Colonic mucosa (tissue), 4 donors: ENCODE data around the gene PRSS36. TPM values are rescaled to one million over a fixed set of nuclear protein-coding genes. Genes with fewer than 3 reads are reported as not detected.
"Not testable (repeated sequence)": the region's sequence is repeated elsewhere in the genome, so short reads cannot be mapped to it uniquely, and the experiment has no call there.

Experiments used
- DNase-seq: peaks from one replicate; pipeline ENCODE4 v3.0.0-alpha.2; 2020
- H3K27ac ChIP-seq: fragments of 200-600 bp; one replicate; pipeline ENCODE4 v1.8.0; 2021
- H3K27me3 ChIP-seq: fragments of 200-600 bp; one replicate; pipeline ENCODE4 v1.8.0; 2021
- H3K36me3 ChIP-seq: fragments of 200-600 bp; one replicate; pipeline ENCODE4 v1.8.0; 2021
- H3K4me1 ChIP-seq: fragments of 200-600 bp; one replicate; pipeline ENCODE4 v1.8.0; 2021; ENCODE audit warnings: mild to moderate bottlenecking
- H3K4me3 ChIP-seq: fragments of 200-600 bp; one replicate; pipeline ENCODE4 v1.8.0; 2021
- H3K9ac ChIP-seq, 2 donors: one replicate each; pipeline ENCODE4 v1.7.0; 2013; ENCODE audit warnings: control low read depth in 2 of 2, low read depth in 2 of 2, low read length in 2 of 2
- H3K9me3 ChIP-seq: fragments of 200-600 bp; one replicate; pipeline ENCODE4 v1.8.0; 2021
- CTCF ChIP-seq: fragments of 200-600 bp; IDR thresholded peaks from one replicate; pipeline ENCODE4 v1.8.0; 2022; ENCODE audit warnings: antibody characterized with exemption, mild to moderate bottlenecking
- intact Hi-C: fragments of 100-400 bp; cut with DNase I; formaldehyde crosslinking; loops from one replicate; pipeline ENCODE4 v1.14.1; 2022
- total RNA-seq, 2 donors: library from RNA; stranded (reverse); fragmentation: NEBNext Ultra II Directional in 1 of 2; extraction: Animal tissue kit (Norgen Biotek cat#: 25700) in 1 of 2; gene quantifications; one replicate each; pipeline ENCODE4 v1.2.1, GENCODE V29; 2021
- donor health status: healthy.
- donor health status: DM: no; HTN: no; CAD: no.
- donor health status: DM: no; HTN: no; CAD: no.

The PRSS36 gene
- total RNA-seq = 1 to 10 TPM; 3.6 to 6.4 TPM

GRCh38 chr16:31149894-31150890, at the start of gene PRSS36:
PRSS36 (minus strand) TSS chr16:31150066; CDS start chr16:31150035, 31 bp downstream.
- intact Hi-C loops = loop anchor here (10.0 kb wide), 2 partner anchors 55 to 165 kb away; partner anchors contain the start of genes HSD3B7 and VKORC1

GRCh38 chr16:31199430-31200041, 49.7 kb upstream of the PRSS36 start:
- Histone ChIP-seq H3K36me3 (peaks cover 6% of the 10 kb centered on the region), H3K27ac (no peak overlapping the region), H3K9ac (no peak overlapping the region), H3K4me1 (peaks cover 14% of the 10 kb centered on the region), H3K4me3 (no peak overlapping the region), H3K9me3 (no peaks in the 10 kb centered on the region), H3K27me3 (no peaks in the 10 kb centered on the region)
- no peak for TF ChIP-seq CTCF
- DNase-seq = no peak
- intact Hi-C loops = no loop called here

More at GRCh38 chr16:31149894-31150890, at the start of gene PRSS36:
- no peak for TF ChIP-seq CTCF
- Histone ChIP-seq H3K36me3 (no peaks in the 10 kb centered on the region), H3K9me3 (no peaks in the 10 kb centered on the region), H3K27me3 (no peaks in the 10 kb centered on the region), H3K27ac (no peak within 1 kb of the TSS), H3K4me1 (no peaks in the 10 kb centered on the region), H3K4me3 (no peak within 1 kb of the TSS), H3K9ac (no peak within 1 kb of the TSS)
- DNase-seq = no peak

- no peak for TF ChIP-seq CTCF
- Histone ChIP-seq H3K36me3 (peaks cover 7% of the 10 kb centered on the region), H3K27me3 (no peaks in the 10 kb centered on the region), H3K4me3 (no peak overlapping the region), H3K4me1 (peaks cover 14% of the 10 kb centered on the region), H3K9me3 (no peaks in the 10 kb centered on the region), H3K27ac (no peak overlapping the region), H3K9ac (no peak overlapping the region)
- DNase-seq = no peak
- intact Hi-C loops = no loop called here
Observed at GRCh38 chr16:31198207-31198882, 48.5 kb upstream of the PRSS36 start.

GRCh38 chr16:31196324-31197088, 46.6 kb upstream of the PRSS36 start:
- Histone ChIP-seq H3K9ac (no peak overlapping the region), H3K9me3 (no peaks in the 10 kb centered on the region), H3K4me3 (no peak overlapping the region), H3K27me3 (no peaks in the 10 kb centered on the region), H3K27ac (no peak overlapping the region), H3K36me3 (peaks cover 7% of the 10 kb centered on the region), H3K4me1 (peaks cover 13% of the 10 kb centered on the region)
- intact Hi-C loops = no loop called here
- no peak for DNase-seq
- no peak for TF ChIP-seq CTCF

GRCh38 chr16:31195861-31196260, 46.0 kb upstream of the PRSS36 start:
- intact Hi-C loops, H3K4me1 ChIP-seq, H3K4me3 ChIP-seq, DNase-seq, H3K27ac ChIP-seq, H3K27me3 ChIP-seq, H3K9me3 ChIP-seq, H3K9ac ChIP-seq: not testable (repeated sequence)
- peaks cover 14% of the 10 kb centered on the region for H3K36me3 ChIP-seq
